PC-3 (cell line): ENCODE results near the gene C9orf50.

Experiments used
- CTCF ChIP-seq: fragments of 300-600 bp; sonication (generic); conservative IDR thresholded peaks from 2 replicates; pipeline ENCODE4 v1.5.1; 2017; ENCODE audit warnings: antibody characterized with exemption, low read depth, mild to moderate bottlenecking, low read length
- EZH2 ChIP-seq: fragments of 300-600 bp; sonication (generic); IDR thresholded peaks from one replicate; pipeline ENCODE4 v1.6.1; 2017; ENCODE audit warnings: antibody characterized with exemption, mild to moderate bottlenecking, low read length; ENCODE audit not compliant: unreplicated experiment
- EZH2phosphoT487 ChIP-seq: fragments of 300-600 bp; sonication (generic); IDR thresholded peaks from 2 replicates; pipeline ENCODE4 v1.6.1; 2018; ENCODE audit warnings: mild to moderate bottlenecking, antibody characterized with exemption, low read length, borderline replicate concordance

- no peak for TF ChIP-seq CTCF
- no peak for TF ChIP-seq EZH2
- no peak for TF ChIP-seq EZH2phosphoT487
Measured at GRCh38 chr9:129595311-129595741, 25.6 kb downstream of the C9orf50 start.
